Measurements from ENCODE around the gene PRKAG1.

PRKAG1 gene

DNA sequence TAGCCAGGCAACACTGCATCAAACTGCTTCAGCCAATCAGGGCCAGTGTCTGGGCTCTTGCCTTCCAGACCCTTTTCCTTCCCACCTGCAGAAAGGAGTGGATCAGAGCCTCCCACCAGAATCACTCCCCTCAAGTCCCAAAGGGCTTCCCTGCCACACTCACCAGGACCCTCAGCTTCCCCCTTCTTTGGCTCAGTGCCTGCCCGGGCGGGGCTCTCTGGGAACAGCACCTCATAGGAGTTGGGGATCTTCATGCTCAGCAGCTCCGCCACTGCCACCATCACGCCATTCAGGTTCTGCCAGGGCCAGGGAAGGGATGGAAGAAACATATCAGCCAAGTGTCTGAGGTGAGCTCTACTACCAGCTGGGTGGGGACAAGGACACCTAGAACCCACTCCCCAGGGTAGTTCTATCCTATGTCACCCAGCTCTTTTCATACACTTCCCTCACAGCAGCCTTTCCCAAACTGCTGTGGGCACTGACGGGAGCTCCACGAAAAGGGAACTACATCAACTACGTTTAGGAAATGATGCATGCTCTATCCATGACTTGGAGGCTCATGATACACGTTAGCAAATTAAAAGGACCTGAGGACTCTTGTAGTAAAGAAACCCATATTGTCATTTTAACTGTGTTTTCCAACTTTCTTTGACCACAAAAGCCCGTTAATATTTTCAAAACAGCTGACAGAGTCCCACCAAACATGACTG lies 9.4 kb upstream of the PRKAG1 start:
- H3K9ac ChIP-seq (ENCODE audit: low read length): no peak overlapping the region
- peaks cover 86% of the 10 kb centered on the region for H3K36me3 ChIP-seq (ENCODE audit: insufficient read depth, low read length)
- no peaks in the 10 kb centered on the region for H3K9me3 ChIP-seq (ENCODE audit: low read length)
- H3K27me3 ChIP-seq (ENCODE audit: control insufficient read depth in 1 of 2, insufficient read depth in 2 of 2, low read length in 2 of 2): no peaks in the 10 kb centered on the region
- no peaks in the 10 kb centered on the region for H3K4me1 ChIP-seq (ENCODE audit: insufficient read depth, low read length)
- H3K4me3 ChIP-seq (ENCODE audit: low read depth in 1 of 2, low read length in 2 of 2): no peak overlapping the region
- no peak overlapping the region for H3K27ac ChIP-seq (ENCODE audit: low read depth, low read length)

DNA sequence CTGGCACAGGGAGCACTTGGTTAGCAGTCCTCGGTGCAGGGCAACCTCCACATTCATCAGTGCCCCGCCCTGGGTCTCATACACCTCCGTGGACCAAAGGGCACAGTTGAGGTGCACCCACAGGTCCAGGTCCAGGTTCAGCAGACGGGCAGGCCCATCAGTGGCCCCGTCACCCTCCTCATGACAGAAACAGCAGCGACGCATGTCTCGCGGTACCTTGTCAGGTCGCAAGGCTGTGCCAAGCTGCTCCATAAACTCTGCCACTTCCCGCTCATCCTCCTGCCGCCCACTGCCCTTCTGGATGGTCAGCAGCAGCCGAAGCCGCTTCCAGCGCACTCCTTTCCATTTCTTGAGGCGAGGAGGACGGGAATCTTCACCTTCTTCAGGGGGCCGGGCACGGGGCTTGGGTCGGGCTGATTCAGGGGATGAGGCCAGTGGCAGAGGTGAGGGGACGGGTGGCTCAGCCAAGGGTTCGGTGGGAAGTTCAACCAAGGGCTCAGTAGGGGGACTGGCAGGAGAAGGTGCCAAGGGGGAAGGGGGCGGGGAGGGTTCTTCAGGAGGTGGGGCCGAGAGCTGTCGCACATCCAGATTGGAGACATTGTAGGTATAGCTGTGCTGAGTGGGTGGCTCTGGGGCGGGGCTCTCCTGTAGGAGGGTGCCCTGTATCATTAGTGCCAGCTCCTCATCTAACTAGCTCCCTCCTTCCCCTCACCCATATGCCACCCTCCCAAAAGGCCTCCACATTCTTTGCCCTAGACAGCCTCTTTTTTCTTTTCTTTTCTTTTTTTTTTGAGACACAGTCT lies 8.3 kb upstream of the PRKAG1 start:
- Histone ChIP-seq H3K4me3 (ENCODE audit: low read depth in 1 of 2, low read length in 2 of 2) (no peak overlapping the region), H3K4me1 (ENCODE audit: insufficient read depth, low read length) (no peaks in the 10 kb centered on the region), H3K9me3 (ENCODE audit: low read length) (no peaks in the 10 kb centered on the region), H3K27ac (ENCODE audit: low read depth, low read length) (no peak overlapping the region), H3K27me3 (ENCODE audit: control insufficient read depth in 1 of 2, insufficient read depth in 2 of 2, low read length in 2 of 2) (no peaks in the 10 kb centered on the region), H3K36me3 (ENCODE audit: insufficient read depth, low read length) (peaks cover 86% of the 10 kb centered on the region), H3K9ac (ENCODE audit: low read length) (no peak overlapping the region)

DNA sequence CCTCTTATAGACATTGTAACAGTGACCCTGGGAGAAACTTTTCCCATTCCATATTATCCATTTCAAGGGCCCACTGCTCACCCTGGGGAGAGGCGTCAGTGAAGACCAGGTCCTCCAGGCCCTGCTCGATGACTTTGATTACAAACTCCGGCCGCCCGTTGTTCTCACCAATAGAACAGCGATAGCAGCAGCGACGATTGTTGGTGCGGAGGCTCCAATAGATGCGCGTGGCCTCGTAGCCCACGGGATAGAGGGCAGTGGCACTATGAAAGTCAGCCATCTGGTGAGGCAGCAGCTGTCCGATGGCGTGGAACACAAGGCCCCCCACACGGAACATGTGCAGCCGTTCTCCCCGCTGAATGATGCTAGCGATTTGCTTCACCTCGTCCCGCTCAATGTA lies 7.5 kb upstream of the PRKAG1 start:
- Histone ChIP-seq H3K4me3 (ENCODE audit: low read depth in 1 of 2, low read length in 2 of 2) (no peak overlapping the region), H3K27me3 (ENCODE audit: control insufficient read depth in 1 of 2, insufficient read depth in 2 of 2, low read length in 2 of 2) (no peaks in the 10 kb centered on the region), H3K4me1 (ENCODE audit: insufficient read depth, low read length) (no peaks in the 10 kb centered on the region), H3K9me3 (ENCODE audit: low read length) (no peaks in the 10 kb centered on the region), H3K27ac (ENCODE audit: low read depth, low read length) (no peak overlapping the region), H3K36me3 (ENCODE audit: insufficient read depth, low read length) (peaks cover 86% of the 10 kb centered on the region), H3K9ac (ENCODE audit: low read length) (no peak overlapping the region)

DNA sequence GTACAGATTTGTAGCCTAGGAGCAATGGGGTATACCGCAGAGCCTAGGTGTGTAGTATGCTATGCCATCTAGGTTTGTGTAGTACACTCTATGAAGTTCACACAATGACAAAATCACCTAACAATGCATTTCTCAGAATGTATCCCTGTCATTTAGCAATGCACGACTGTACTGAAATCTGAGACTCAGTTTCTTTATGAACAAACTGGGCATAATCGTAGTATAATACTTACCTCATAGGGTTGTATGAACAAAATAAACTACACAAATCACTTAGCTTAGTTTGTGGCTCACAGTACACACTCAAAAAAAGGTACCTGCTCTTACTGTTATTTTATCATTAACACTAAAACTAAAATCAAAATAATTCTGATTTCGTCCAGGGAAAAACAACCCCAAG lies 6.9 kb upstream of the PRKAG1 start:
- H3K9me3 ChIP-seq (ENCODE audit: low read length): no peaks in the 10 kb centered on the region
- H3K27ac ChIP-seq (ENCODE audit: low read depth, low read length): no peak overlapping the region
- H3K4me3 ChIP-seq (ENCODE audit: low read depth in 1 of 2, low read length in 2 of 2): no peak overlapping the region
- no peaks in the 10 kb centered on the region for H3K27me3 ChIP-seq (ENCODE audit: control insufficient read depth in 1 of 2, insufficient read depth in 2 of 2, low read length in 2 of 2)
- H3K9ac ChIP-seq (ENCODE audit: low read length): no peak overlapping the region
- peaks cover 88% of the 10 kb centered on the region for H3K36me3 ChIP-seq (ENCODE audit: insufficient read depth, low read length)
- no peaks in the 10 kb centered on the region for H3K4me1 ChIP-seq (ENCODE audit: insufficient read depth, low read length)

DNA sequence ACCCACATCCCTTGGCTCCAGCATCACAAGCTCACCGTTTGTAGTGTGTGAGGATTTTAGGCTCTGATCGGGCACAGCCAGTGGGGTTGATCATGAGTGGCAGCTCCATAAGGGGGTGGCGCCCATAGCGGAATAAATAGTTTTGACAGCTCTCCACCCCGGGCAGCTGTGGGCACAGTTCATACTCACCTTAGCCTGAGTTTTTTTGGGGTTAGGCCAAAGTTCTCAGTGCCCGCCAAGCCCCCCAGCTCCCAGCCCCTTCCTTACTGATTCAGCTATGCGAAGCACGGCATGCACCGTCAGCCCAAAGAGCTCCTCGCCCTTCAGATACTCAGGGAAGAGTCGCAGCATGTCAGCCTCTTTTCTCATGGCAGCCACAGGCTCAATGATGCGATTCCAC lies 6.0 kb upstream of the PRKAG1 start:
- Histone ChIP-seq H3K36me3 (ENCODE audit: insufficient read depth, low read length) (peaks cover 84% of the 10 kb centered on the region), H3K4me3 (ENCODE audit: low read depth in 1 of 2, low read length in 2 of 2) (no peak overlapping the region), H3K27ac (ENCODE audit: low read depth, low read length) (no peak overlapping the region), H3K9ac (ENCODE audit: low read length) (no peak overlapping the region), H3K4me1 (ENCODE audit: insufficient read depth, low read length) (no peaks in the 10 kb centered on the region), H3K9me3 (ENCODE audit: low read length) (no peaks in the 10 kb centered on the region), H3K27me3 (ENCODE audit: control insufficient read depth in 1 of 2, insufficient read depth in 2 of 2, low read length in 2 of 2) (no peaks in the 10 kb centered on the region)

DNA sequence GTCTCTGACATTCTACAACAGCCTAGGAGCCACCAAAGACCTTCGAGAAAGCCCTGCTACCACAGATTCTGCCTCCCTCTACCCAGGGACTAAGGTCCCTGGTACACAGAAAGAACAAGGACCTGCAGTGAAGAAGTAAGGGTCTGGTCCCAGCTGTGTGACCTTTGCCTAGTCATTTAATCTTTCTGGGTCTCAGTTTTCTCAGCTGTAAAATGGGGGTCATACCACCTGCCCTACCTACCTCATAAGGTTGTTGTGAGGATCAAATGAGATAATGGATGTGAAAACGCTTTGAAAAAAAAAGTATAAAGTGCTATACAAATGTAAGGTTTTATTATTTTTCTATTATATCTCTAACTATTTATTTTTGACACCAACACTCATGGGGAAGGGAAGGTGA lies 5.2 kb upstream of the PRKAG1 start:
- Histone ChIP-seq H3K9ac (ENCODE audit: low read length) (no peak overlapping the region), H3K4me3 (ENCODE audit: low read depth in 1 of 2, low read length in 2 of 2) (no peak overlapping the region), H3K9me3 (ENCODE audit: low read length) (no peaks in the 10 kb centered on the region), H3K4me1 (ENCODE audit: insufficient read depth, low read length) (no peaks in the 10 kb centered on the region), H3K36me3 (ENCODE audit: insufficient read depth, low read length) (peaks cover 80% of the 10 kb centered on the region), H3K27ac (ENCODE audit: low read depth, low read length) (no peak overlapping the region), H3K27me3 (ENCODE audit: control insufficient read depth in 1 of 2, insufficient read depth in 2 of 2, low read length in 2 of 2) (no peaks in the 10 kb centered on the region)

DNA sequence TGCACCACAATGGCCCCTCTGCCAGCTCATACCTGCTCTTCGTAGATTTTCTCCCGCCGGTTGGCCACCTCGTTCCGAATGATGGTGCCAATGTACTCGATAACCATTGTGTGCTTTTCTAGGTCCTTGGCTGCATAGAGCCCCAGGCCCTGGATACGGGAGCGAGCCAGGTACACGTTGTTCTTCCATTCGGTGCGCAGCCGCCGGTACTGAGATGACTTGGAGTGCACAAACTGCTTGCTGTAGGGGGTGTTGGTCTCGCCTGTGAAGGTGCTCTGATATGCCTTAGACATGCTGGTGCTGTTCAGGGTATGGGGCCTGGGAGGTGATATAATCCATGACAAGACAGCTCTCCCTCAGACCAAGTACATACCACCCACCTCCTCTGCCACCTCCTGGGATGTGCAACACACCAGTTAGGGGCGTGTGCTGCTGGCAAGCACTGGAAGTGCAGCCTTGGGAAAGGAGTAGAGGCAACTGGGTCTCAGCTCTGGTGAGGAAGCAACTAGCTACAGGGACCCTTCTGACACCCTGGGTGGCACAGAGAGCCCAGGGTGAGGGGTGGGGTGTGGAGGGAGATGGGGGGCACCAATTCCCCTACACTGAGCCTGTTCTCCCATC lies 4.1 kb upstream of the PRKAG1 start:
- Histone ChIP-seq H3K4me3 (ENCODE audit: low read depth in 1 of 2, low read length in 2 of 2) (no peak overlapping the region), H3K27me3 (ENCODE audit: control insufficient read depth in 1 of 2, insufficient read depth in 2 of 2, low read length in 2 of 2) (no peaks in the 10 kb centered on the region), H3K9me3 (ENCODE audit: low read length) (no peaks in the 10 kb centered on the region), H3K27ac (ENCODE audit: low read depth, low read length) (no peak overlapping the region), H3K4me1 (ENCODE audit: insufficient read depth, low read length) (peaks cover 4% of the 10 kb centered on the region), H3K36me3 (ENCODE audit: insufficient read depth, low read length) (peaks cover 68% of the 10 kb centered on the region), H3K9ac (ENCODE audit: low read length) (no peak overlapping the region)

DNA sequence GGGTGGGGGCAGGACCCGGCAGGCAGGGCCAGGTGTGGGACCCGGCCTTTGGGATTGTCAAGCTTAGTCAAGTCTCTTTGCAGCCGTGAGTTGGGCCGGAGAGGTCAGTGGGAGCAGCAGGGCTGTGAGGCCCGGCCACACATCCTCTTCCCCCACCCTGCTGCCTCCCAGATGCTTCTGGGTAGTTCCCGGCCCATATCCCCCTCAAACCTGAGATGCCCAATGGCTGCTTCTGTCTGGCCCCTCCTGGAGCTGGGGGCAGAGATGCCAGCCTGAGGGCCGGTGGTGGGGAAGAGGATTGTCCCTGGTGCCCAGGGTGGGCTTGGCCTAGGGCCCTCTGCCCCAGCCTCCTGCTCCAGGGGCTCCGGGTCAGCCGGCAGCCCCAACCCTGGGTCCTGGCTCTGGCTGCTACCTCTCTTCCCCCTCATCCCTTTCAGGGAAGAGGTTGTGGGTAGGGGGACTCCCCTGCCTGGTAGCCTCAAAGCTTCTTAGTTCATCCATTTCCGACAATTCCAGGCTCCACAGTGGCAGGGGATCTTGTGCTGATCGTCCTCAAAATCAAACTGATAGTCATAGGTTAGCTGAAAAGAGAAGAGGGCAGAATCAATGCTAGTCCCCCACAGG lies 2.8 kb upstream of the PRKAG1 start:
- H3K4me3 ChIP-seq (ENCODE audit: low read depth in 1 of 2, low read length in 2 of 2): no peak overlapping the region
- H3K27ac ChIP-seq (ENCODE audit: low read depth, low read length): no peak overlapping the region
- H3K36me3 ChIP-seq (ENCODE audit: insufficient read depth, low read length): peaks cover 56% of the 10 kb centered on the region
- no peaks in the 10 kb centered on the region for H3K9me3 ChIP-seq (ENCODE audit: low read length)
- H3K4me1 ChIP-seq (ENCODE audit: insufficient read depth, low read length): peaks cover 11% of the 10 kb centered on the region
- H3K9ac ChIP-seq (ENCODE audit: low read length): no peak overlapping the region
- H3K27me3 ChIP-seq (ENCODE audit: control insufficient read depth in 1 of 2, insufficient read depth in 2 of 2, low read length in 2 of 2): no peaks in the 10 kb centered on the region

DNA sequence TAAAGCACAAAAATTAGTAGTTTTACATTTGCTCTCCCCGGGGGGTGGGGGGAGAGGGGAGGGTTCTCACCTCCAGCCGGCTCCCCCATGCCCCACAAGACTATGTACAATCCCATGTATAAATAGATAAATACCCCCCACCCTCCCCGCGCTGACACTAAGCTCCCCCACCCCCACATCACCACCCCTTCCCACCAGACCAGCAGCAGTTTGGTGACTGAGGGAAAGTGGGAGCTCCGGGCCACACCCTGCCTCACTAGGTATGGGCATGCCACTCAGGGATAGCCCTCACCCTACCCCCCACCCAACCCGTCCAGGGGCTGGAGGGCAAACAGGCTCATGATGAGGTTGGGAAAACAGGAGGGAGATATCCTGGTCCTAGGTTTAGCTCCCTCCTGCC lies 1.9 kb upstream of the PRKAG1 start:
- Histone ChIP-seq H3K4me3 (ENCODE audit: low read depth in 1 of 2, low read length in 2 of 2) (no peak overlapping the region), H3K4me1 (ENCODE audit: insufficient read depth, low read length) (peaks cover 11% of the 10 kb centered on the region), H3K27me3 (ENCODE audit: control insufficient read depth in 1 of 2, insufficient read depth in 2 of 2, low read length in 2 of 2) (no peaks in the 10 kb centered on the region), H3K36me3 (ENCODE audit: insufficient read depth, low read length) (peaks cover 46% of the 10 kb centered on the region), H3K27ac (ENCODE audit: low read depth, low read length) (no peak overlapping the region), H3K9ac (ENCODE audit: low read length) (no peak overlapping the region), H3K9me3 (ENCODE audit: low read length) (no peaks in the 10 kb centered on the region)

DNA sequence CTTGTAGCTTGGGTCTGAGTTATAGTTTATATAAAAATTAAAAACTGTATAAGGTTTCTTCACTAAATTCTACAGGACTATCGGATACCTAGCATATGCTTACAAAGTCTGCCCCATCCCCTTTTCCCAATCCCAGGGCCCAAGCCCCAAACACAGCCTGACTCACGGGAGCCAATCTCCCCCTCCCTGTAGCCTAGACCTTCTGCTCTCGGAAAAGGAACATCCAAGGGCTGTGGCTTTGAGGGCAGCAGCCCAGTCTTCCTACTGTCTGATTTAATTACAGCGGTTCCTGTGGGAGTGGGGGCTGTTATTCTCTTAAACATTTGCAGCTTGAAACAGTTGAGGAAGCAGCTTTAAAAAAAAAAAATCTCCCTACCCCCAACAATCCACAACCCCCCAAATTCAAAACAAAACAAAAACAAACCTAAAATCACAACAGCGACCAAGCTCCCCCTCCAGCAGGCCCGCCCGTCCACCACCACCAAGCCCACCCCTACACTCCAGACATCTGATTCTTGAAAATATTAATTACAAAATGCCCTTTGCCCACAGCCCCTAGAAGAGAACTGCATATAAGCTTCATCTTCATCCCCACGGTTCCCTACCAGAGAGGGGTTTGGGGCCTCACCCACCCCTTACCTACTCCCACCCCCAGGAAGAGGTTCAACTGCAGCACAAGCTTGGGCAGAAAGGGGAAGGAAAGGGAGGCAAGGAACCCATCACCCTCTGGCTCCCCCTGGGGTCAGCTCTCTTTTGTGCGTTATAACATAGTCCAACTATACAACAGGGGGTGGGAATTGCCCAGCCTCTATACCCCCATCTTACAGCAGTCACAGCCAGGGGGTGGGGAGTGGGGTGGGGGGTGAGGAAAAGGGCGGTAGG lies 1.1 kb upstream of the PRKAG1 start:
- H3K27me3 ChIP-seq (ENCODE audit: control insufficient read depth in 1 of 2, insufficient read depth in 2 of 2, low read length in 2 of 2): no peaks in the 10 kb centered on the region
- peaks cover 11% of the 10 kb centered on the region for H3K4me1 ChIP-seq (ENCODE audit: insufficient read depth, low read length)
- no peak overlapping the region for H3K4me3 ChIP-seq (ENCODE audit: low read depth in 1 of 2, low read length in 2 of 2)
- H3K9ac ChIP-seq (ENCODE audit: low read length): no peak overlapping the region
- no peaks in the 10 kb centered on the region for H3K9me3 ChIP-seq (ENCODE audit: low read length)
- peaks cover 38% of the 10 kb centered on the region for H3K36me3 ChIP-seq (ENCODE audit: insufficient read depth, low read length)
- peak overlapping the region; percentile 74 for H3K27ac ChIP-seq (ENCODE audit: low read depth, low read length)

DNA sequence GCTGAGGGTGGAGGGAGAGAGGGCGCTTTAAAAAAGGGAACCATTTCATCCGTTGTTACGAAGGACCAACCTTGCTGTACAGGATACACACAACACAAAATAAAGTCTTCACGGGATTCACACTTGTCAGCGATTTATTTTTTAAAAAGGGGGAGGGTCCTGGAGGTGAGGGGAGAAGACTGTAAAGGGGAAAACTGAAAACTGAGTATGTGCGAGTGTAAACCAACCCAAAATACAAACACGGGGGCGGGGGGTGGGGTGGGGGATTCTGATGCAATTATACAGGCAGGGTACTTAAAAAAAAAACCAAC lies 499 bp upstream of the PRKAG1 start:
- peak overlapping the region; percentile 98 for H3K9ac ChIP-seq (ENCODE audit: low read length)
- H3K4me1 ChIP-seq (ENCODE audit: insufficient read depth, low read length): peaks cover 11% of the 10 kb centered on the region
- peak overlapping the region; percentile 51 to 98 for H3K4me3 ChIP-seq (ENCODE audit: low read depth in 1 of 2, low read length in 2 of 2)
- H3K36me3 ChIP-seq (ENCODE audit: insufficient read depth, low read length): peaks cover 32% of the 10 kb centered on the region
- H3K27me3 ChIP-seq (ENCODE audit: control insufficient read depth in 1 of 2, insufficient read depth in 2 of 2, low read length in 2 of 2): no peaks in the 10 kb centered on the region
- peak overlapping the region; percentile 74 for H3K27ac ChIP-seq (ENCODE audit: low read depth, low read length)
- H3K9me3 ChIP-seq (ENCODE audit: low read length): no peaks in the 10 kb centered on the region

All from muscle layer of colon (tissue), 2 donors.